Measurements from ENCODE around the gene MEPCE. TPM values are rescaled to one million over a fixed set of nuclear protein-coding genes. Genes with fewer than 3 reads are reported as not detected.

Gene MEPCE
- total RNA-seq, 1 experiment from 2014 or later, result 43.3 TPM

DNA sequence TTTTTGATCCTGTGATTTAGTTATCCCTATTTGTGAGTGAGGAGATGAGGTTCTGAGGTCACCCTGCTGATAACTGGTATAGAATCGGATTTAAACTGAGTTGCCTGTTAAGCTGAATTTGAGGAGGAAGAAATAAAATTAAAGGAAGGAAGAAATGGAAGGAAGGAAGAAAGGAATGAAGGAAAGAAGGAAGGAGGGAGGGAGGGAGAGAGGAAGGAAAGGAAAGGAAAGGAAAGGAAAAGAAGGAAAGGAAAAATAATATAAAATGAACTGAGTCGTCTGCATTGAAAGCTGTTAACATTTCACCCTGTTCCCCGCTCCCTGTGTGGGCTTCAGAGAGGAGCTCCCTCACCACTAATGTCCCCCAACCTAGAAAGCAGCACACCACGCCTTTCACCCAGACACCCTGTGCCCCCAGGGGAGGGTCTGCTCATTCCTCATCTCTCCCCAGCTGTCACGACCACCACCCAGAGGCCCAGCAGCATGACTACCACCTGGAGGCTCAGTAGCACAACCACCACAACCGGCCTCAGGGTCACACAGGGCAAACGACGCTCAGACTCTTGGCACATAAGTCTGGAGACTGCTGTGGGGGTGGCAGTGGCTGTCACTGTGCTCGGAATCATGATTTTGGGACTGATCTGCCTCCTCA is 40.1 kb upstream of the MEPCE start:
- ChIA-PET POLR2A (no interaction called here), CTCF (no interaction called here)
- TF ChIP-seq, protein P1, sequence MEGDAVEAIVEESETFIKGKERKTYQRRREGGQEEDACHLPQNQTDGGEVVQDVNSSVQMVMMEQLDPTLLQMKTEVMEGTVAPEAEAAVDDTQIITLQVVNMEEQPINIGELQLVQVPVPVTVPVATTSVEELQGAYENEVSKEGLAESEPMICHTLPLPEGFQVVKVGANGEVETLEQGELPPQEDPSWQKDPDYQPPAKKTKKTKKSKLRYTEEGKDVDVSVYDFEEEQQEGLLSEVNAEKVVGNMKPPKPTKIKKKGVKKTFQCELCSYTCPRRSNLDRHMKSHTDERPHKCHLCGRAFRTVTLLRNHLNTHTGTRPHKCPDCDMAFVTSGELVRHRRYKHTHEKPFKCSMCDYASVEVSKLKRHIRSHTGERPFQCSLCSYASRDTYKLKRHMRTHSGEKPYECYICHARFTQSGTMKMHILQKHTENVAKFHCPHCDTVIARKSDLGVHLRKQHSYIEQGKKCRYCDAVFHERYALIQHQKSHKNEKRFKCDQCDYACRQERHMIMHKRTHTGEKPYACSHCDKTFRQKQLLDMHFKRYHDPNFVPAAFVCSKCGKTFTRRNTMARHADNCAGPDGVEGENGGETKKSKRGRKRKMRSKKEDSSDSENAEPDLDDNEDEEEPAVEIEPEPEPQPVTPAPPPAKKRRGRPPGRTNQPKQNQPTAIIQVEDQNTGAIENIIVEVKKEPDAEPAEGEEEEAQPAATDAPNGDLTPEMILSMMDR (IDR thresholded peaks at IDR 0.05; ENCODE audit: insufficient read depth in 1 of 2, low read depth in 1 of 2, low read length in 1 of 2, severe bottlenecking in 1 of 2, unreplicated experiment in 1 of 2), result no peak
- peaks cover 23% of the 10 kb centered on the region for H3K27me3 Mint-ChIP-seq (ENCODE audit: insufficient read depth, unreplicated experiment)
- no peaks in the 10 kb centered on the region for H3K4me1 ChIP-seq
- no peak overlapping the region for H3K4me3 Mint-ChIP-seq (ENCODE audit: unreplicated experiment)
- H3K9me3 ChIP-seq, result no peaks in the 10 kb centered on the region
- H3K27me3 ChIP-seq (replicated peaks; ENCODE audit: control insufficient read depth, insufficient read depth, low read length), result peaks cover 1% of the 10 kb centered on the region
- H3K9me3 Mint-ChIP-seq (ENCODE audit: unreplicated experiment), result no peaks in the 10 kb centered on the region
- DNase-seq, result no peak
- no TSS peak for BruUV-seq (replicated peaks)
- H3K36me3 ChIP-seq (ENCODE audit: control insufficient read depth, insufficient read depth, low read length), result no peaks in the 10 kb centered on the region
- H3K36me3 Mint-ChIP-seq (ENCODE audit: insufficient read depth, unreplicated experiment), result no peaks in the 10 kb centered on the region
- no peaks in the 10 kb centered on the region for H3K4me1 Mint-ChIP-seq (ENCODE audit: low read depth, unreplicated experiment)
- no peak overlapping the region for H3K4me3 ChIP-seq (ENCODE audit: low read depth, low read length)
- H3K27ac Mint-ChIP-seq (ENCODE audit: unreplicated experiment), result no peak overlapping the region
- intact Hi-C loops (cut with micrococcal nuclease; ENCODE audit: unreplicated experiment), result no loop called here

DNA sequence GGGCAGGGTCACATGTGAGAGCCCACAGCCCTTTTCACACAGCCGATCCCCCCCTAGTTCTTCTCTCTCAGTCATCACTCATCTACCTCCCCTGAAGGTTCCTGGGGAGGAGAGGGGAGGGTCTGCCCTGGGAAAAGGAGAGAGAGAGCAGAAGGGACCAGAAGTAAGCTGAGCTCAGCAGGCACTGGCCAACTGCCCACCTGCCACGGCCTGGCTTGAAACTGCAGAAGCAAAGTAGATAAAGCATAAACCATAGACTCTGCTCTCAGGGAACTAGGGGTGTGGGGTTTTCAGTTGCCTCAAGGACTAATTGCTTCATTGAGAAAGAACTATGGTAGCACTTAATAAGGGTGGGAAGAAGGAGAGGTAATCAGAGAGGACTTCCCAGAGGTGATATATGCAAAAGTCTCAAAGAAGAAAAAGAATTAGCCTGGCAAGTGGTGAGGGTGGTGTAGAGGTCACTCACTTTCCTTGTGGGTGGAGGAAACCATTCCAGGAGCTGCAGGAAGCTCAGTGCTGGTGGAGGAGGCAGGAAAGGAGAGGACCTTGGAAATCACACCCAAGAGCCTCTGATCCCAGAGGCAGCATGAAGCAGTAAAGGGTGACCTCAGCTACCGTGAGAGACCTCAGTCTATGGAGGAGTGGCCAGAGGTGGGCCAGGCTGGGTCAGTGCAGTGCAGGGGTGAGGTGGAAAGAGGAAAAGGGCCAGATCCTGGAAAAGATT is 39.2 kb upstream of the MEPCE start:
- H3K4me3 Mint-ChIP-seq (ENCODE audit: unreplicated experiment), result no peak overlapping the region
- H3K27ac Mint-ChIP-seq (ENCODE audit: unreplicated experiment), result no peak overlapping the region
- no peaks in the 10 kb centered on the region for H3K4me1 Mint-ChIP-seq (ENCODE audit: low read depth, unreplicated experiment)
- TF ChIP-seq, protein P1 (IDR thresholded peaks at IDR 0.05; ENCODE audit: insufficient read depth in 1 of 2, low read depth in 1 of 2, low read length in 1 of 2, severe bottlenecking in 1 of 2, unreplicated experiment in 1 of 2), result no peak
- H3K27me3 Mint-ChIP-seq (ENCODE audit: insufficient read depth, unreplicated experiment), result peaks cover 19% of the 10 kb centered on the region
- Histone ChIP-seq H3K27me3 (replicated peaks; ENCODE audit: control insufficient read depth, insufficient read depth, low read length) (peaks cover 1% of the 10 kb centered on the region), H3K4me3 (ENCODE audit: low read depth, low read length) (no peak overlapping the region), H3K36me3 (ENCODE audit: control insufficient read depth, insufficient read depth, low read length) (no peaks in the 10 kb centered on the region), H3K4me1 (no peaks in the 10 kb centered on the region), H3K9me3 (no peaks in the 10 kb centered on the region)
- H3K36me3 Mint-ChIP-seq (ENCODE audit: insufficient read depth, unreplicated experiment), result no peaks in the 10 kb centered on the region
- ChIA-PET POLR2A (no interaction called here), CTCF (no interaction called here)
- BruUV-seq (replicated peaks), result no TSS peak
- no peak for DNase-seq
- no peaks in the 10 kb centered on the region for H3K9me3 Mint-ChIP-seq (ENCODE audit: unreplicated experiment)
- intact Hi-C loops (cut with micrococcal nuclease; ENCODE audit: unreplicated experiment), result no loop called here

DNA sequence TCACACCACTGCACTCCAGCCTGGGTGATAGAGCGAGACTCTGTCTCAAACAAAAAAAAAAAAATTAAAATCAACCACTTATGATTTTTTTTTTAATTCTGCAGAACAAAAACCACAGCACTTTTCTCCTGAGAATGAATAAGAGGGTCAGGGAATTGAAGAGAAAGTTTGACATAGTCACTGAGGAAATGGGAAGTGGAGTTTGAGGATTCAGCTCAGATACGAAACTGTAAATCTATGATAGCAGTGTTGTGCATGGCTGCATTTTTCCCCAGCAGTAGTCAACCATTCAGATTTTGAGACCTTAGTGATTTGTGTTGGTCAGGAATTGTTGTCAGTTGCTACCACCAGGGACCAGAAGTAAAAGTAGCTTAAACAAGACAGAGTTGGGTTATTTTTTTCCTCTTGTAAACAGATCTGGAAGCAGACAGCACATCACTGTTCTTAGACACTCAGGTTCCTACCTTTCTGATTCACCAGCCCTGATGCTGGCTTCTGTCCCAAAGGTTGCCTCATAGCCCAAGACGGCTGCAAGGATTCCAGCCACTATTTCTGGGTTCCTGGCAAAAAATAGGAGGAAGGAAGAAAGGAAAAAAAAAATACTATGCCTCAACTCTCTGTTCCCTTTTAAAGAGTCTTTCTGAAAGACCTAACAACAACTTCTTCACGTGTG is 36.3 kb upstream of the MEPCE start:
- H3K27me3 ChIP-seq (replicated peaks; ENCODE audit: control insufficient read depth, insufficient read depth, low read length), result peaks cover 1% of the 10 kb centered on the region
- no peaks in the 10 kb centered on the region for H3K36me3 ChIP-seq (ENCODE audit: control insufficient read depth, insufficient read depth, low read length)
- intact Hi-C loops (cut with micrococcal nuclease; ENCODE audit: unreplicated experiment), result no loop called here
- CTCF ChIA-PET, result interaction anchor here (1.9 kb wide), 1 partner anchor 14 kb away, joined by 7 read pairs; no protein-coding TSS in a partner anchor
- no TSS peak for BruUV-seq (replicated peaks)
- Mint-ChIP-seq H3K36me3 (ENCODE audit: insufficient read depth, unreplicated experiment) (no peaks in the 10 kb centered on the region), H3K9me3 (ENCODE audit: unreplicated experiment) (no peaks in the 10 kb centered on the region), H3K27me3 (ENCODE audit: insufficient read depth, unreplicated experiment) (peaks cover 29% of the 10 kb centered on the region), H3K4me3 (ENCODE audit: unreplicated experiment) (no peak overlapping the region), H3K27ac (ENCODE audit: unreplicated experiment) (no peak overlapping the region), H3K4me1 (ENCODE audit: low read depth, unreplicated experiment) (no peaks in the 10 kb centered on the region)
- H3K4me1 ChIP-seq, result no peaks in the 10 kb centered on the region
- DNase-seq, result no peak
- H3K4me3 ChIP-seq (ENCODE audit: low read depth, low read length), result no peak overlapping the region
- POLR2A ChIA-PET, result no interaction called here
- TF ChIP-seq, protein P1 (IDR thresholded peaks at IDR 0.05; ENCODE audit: insufficient read depth in 1 of 2, low read depth in 1 of 2, low read length in 1 of 2, severe bottlenecking in 1 of 2, unreplicated experiment in 1 of 2), result no peak
- no peaks in the 10 kb centered on the region for H3K9me3 ChIP-seq

Data from Caco-2 (cell line).